Cerebellar cortex (tissue), 1 donor: Measurements from ENCODE around the gene CXCL1.

Experiments
- DNase-seq: peaks from one replicate; pipeline ENCODE4 v3.0.0-alpha.2; 2015; ENCODE audit warnings: low spot score

The CXCL1 gene

DNA sequence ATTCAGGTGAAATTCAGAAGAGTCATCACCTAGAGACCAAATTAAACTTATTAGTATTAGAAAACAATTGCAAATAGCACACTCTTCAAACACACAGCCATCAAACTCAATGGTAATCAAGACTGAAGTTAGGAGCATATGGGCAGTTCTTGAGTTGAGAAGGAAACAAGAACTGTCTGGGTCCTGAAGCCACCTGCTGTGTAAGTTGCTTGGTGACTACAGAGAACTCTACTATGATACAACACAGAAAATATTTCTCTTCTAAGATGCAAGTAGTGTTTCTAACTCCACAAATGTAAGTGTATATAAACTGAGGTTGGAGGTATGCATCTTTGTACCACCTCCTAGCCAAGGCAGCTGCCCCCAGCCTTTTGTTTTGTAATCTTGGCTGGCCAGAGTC is 16.4 kb upstream of the CXCL1 start:
- no peak for DNase-seq

DNA sequence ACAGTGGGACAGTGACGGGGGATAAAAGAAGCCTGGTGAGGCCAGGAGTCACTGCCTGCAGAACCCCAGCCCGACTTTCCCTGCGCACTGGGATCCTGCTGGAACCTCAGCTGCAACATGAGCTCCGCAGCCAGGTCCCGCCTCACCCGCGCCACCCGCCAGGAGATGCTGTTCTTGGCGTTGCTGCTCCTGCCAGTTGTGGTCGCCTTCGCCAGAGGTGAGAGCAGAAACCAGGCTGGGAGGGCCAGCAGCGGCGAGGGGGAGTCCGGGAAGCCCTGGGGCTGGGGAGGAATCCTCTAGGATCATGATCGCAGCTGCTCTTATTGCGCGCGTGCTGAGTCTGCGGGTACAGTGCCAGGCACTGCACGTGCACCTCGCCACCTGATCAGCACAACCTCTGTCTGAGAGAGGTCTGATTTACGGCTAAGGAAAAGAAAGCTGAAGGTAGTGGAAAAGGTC is 15.9 kb upstream of the CXCL1 start, which contains the start of gene PF4V1:
Gene PF4V1, plus strand, starts transcription at position 51 of the 459 bp plus-strand sequence. Its CDS starts 67 bp downstream, at position 118.
- DNase-seq = no peak

- no peak for DNase-seq
Observed at GRCh38 chr4:73853718-73854473, 15.3 kb upstream of the CXCL1 start.

- DNase-seq = no peak
Observed at GRCh38 chr4:73855406-73855805, 13.8 kb upstream of the CXCL1 start.

DNA sequence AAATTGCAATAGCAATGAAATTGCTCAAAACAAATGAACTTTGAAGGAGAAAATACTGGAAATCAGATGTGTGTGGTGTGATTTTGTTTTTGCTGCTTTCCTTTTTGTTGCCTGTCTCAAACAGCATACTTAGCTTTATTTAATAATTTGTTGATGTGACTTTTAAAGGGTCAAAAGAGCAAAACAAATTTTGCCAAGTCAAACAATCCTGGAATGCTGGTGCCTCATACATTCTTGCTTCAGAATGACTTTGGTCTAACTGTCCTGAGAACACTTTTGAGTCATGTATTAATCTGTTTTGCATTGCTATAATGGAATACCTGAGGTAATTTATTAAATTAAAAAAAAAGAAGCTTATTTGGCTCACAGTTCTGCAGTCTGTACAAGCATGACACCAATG is 12.7 kb upstream of the CXCL1 start:
- no peak for DNase-seq

- DNase-seq = no peak
Observed at GRCh38 chr4:73859614-73860088, 9.5 kb upstream of the CXCL1 start.

GRCh38 chr4:73860181-73860580 is 9.0 kb upstream of the CXCL1 start:
- no peak for DNase-seq

DNA sequence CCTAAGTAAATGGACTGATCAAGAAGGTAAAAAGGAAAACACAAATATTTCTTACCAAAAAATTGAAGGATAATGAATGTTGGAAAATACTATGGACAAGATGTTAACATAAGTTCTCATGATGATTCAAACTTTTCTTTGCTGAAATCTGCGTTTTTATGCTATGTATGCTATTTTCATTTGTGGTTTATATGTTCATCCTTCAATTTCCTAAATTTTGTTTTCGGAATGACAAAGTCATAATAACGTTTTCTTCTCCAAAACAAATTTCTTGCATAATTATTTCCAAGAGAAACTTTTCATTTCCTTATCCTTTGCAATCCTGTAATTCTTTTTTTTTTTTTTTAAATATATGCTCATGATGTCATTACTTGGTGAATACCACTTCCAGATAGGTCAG is 8.3 kb upstream of the CXCL1 start:
- no peak for DNase-seq

GRCh38 chr4:73862322-73862721 is 6.9 kb upstream of the CXCL1 start:
- no peak for DNase-seq

- DNase-seq = no peak
Observed at GRCh38 chr4:73864365-73864764, 4.8 kb upstream of the CXCL1 start.

- DNase-seq = no peak
Observed at GRCh38 chr4:73864961-73865360, 4.2 kb upstream of the CXCL1 start.

GRCh38 chr4:73865431-73866096 is 3.6 kb upstream of the CXCL1 start:
- DNase-seq = no peak

GRCh38 chr4:73866246-73866645 is 2.9 kb upstream of the CXCL1 start:
- DNase-seq = no peak

DNA sequence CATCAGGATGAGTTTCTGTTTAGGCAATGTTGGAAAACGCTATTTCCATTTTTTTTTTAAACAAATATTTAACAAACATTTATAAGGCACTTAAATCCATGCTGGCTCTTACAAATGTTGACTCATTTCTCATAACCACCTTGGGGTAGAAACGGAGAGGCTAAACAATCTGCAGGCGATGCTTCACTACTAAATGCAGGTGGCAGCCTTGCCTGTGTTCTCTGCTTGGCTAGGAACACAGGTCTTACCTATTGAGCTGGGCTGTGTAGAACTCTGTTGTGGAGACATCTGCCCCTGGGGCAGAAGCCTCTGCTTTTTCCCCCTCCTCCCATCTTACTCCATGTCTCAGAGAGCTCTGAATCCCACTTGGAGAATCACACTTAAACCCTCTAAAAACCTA is 1.4 kb upstream of the CXCL1 start:
- no peak for DNase-seq

GRCh38 chr4:73868206-73869129 is 725 bp upstream of the CXCL1 start:
- DNase-seq = no peak

GRCh38 chr4:73870260-73870659 is 1.1 kb downstream of the CXCL1 start:
- DNase-seq = no peak

DNA sequence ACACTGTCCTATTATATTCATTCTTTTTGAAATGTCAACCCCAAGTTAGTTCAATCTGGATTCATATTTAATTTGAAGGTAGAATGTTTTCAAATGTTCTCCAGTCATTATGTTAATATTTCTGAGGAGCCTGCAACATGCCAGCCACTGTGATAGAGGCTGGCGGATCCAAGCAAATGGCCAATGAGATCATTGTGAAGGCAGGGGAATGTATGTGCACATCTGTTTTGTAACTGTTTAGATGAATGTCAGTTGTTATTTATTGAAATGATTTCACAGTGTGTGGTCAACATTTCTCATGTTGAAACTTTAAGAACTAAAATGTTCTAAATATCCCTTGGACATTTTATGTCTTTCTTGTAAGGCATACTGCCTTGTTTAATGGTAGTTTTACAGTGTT is 1.6 kb downstream of the CXCL1 start:
- no peak for DNase-seq

- DNase-seq = no peak
Observed at GRCh38 chr4:73871511-73872310, 2.5 kb downstream of the CXCL1 start.

- DNase-seq = no peak
Observed at GRCh38 chr4:73872316-73873108, 3.3 kb downstream of the CXCL1 start.

GRCh38 chr4:73874386-73874785 is 5.2 kb downstream of the CXCL1 start:
- no peak for DNase-seq

GRCh38 chr4:73875401-73875800 is 6.2 kb downstream of the CXCL1 start:
- no peak for DNase-seq
